K562 (cell line): ENCODE data around the gene SPINK8. TPM values are rescaled to one million over a fixed set of nuclear protein-coding genes. Genes with fewer than 3 reads are reported as not detected.

Experiments
- ATAC-seq: fragments of 200-7000 bp; cut with Tn5 transposase; 3 replicates; pipeline ENCODE4 v1.9.1; 2020; ENCODE audit warnings: moderate library complexity
- BruUV-seq: library from RNA; stranded (reverse); fragments of 400-500 nt; replicated peaks from 2 replicates; lab custom pipeline; 2021; lab: Mats Ljungman, UMichigan
- CTCF ChIA-PET: fragments of 300-600 bp; formaldehyde crosslinking; extraction: SDS; loops from one replicate; lab custom pipeline; 2021; ENCODE audit warnings: low intra/inter-chr PET ratio; lab: Yijun Ruan, JAX
- POLR2A ChIA-PET: fragments of 300-600, 350-650 bp; sonication (Branson Sonifier 250); formaldehyde crosslinking; extraction: SDS; loops from one replicate; lab custom pipeline; 2021; ENCODE audit warnings: antibody characterized with exemption, inconsistent platforms; lab: Yijun Ruan, JAX
- DNase-seq, 4 experiments: peaks; one replicate each; pipeline versions ENCODE4 v3.0.0 to v3.0.0-alpha.2; 2011 to 2018; ENCODE audit warnings: low spot score in 3 of 4, mixed read lengths in 3 of 4; ENCODE audit errors: extremely low read depth in 1 of 4
- FAIRE-seq: peaks from 2 replicates; lab custom pipeline; 2011; peaks lifted over from hg19 to GRCh38; lab: Jason Lieb, UNC
- H2AFZ ChIP-seq: 2 replicates; pipeline ENCODE4 v1.6.0; 2011; ENCODE audit warnings: low read depth, low read length, control low read depth, inconsistent platforms
- H3K27ac ChIP-seq: fragments of 200-600 bp; 3 replicates; pipeline ENCODE4 v1.8.0; 2011; ENCODE audit warnings: low read depth, mild to moderate bottlenecking, control low read depth, inconsistent platforms, low read length, moderate library complexity, mixed read lengths; ENCODE audit errors: extremely low read depth
- H3K27me3 ChIP-seq, 2 experiments: fragments of 300-600 bp in 1 of 2; 2 replicates in 1 of 2; 3 replicates in 1 of 2; pipeline versions ENCODE4 v1.6.0 to v1.8.0; 2011; ENCODE audit warnings: inconsistent platforms in 2 of 2, low read length in 2 of 2, mild to moderate bottlenecking in 1 of 2, mixed read lengths in 1 of 2, moderate library complexity in 1 of 2; ENCODE audit not compliant: control insufficient read depth in 2 of 2, insufficient read depth in 2 of 2
- H3K36me3 ChIP-seq: fragments of 300-600 bp; 3 replicates; pipeline ENCODE4 v1.8.0; 2011; ENCODE audit warnings: mild to moderate bottlenecking, low read length, inconsistent platforms; ENCODE audit not compliant: control insufficient read depth, insufficient read depth
- H3K4me1 ChIP-seq, 2 experiments: fragments of 200-600 bp in 1 of 2; replicated peaks in 1 of 2; 2 replicates in 1 of 2; 3 replicates in 1 of 2; pipeline versions ENCODE4 v1.5.1 to v1.8.0; 2011; ENCODE audit warnings: inconsistent platforms in 2 of 2, low read length in 2 of 2, mild to moderate bottlenecking in 1 of 2, mixed read lengths in 1 of 2, moderate library complexity in 1 of 2; ENCODE audit not compliant: control insufficient read depth in 2 of 2, insufficient read depth in 2 of 2
- H3K4me2 ChIP-seq: 2 replicates; pipeline ENCODE4 v1.6.1; 2011; ENCODE audit warnings: low read length, control low read depth, inconsistent platforms, mixed read lengths; ENCODE audit not compliant: insufficient read depth
- H3K4me3 ChIP-seq: fragments of 200-600 bp; sonication (generic), shearing (Covaris generic); 2 replicates; pipeline ENCODE4 v1.5.1; 2016; ENCODE audit warnings: control low read depth, inconsistent platforms
- H3K79me2 ChIP-seq: fragments of 200-600 bp; 3 replicates; pipeline ENCODE4 v1.8.0; 2011; ENCODE audit warnings: low read length, inconsistent platforms; ENCODE audit not compliant: control insufficient read depth, insufficient read depth
- H3K9ac ChIP-seq, 2 experiments: 2 replicates each; pipeline versions ENCODE4 v1.6.0 to v1.6.1; 2011; ENCODE audit warnings: low read depth in 2 of 2, low read length in 2 of 2, control low read depth in 1 of 2, inconsistent platforms in 1 of 2, mild to moderate bottlenecking in 1 of 2, mixed read lengths in 1 of 2; ENCODE audit not compliant: insufficient read depth in 1 of 2
- H3K9me1 ChIP-seq: one replicate; pipeline ENCODE4 v1.6.0; 2011; ENCODE audit warnings: inconsistent platforms, mild to moderate bottlenecking, low read length, moderate library complexity; ENCODE audit not compliant: control insufficient read depth, insufficient read depth
- H3K9me3 ChIP-seq: replicated peaks from 2 replicates; pipeline ENCODE4 v1.5.1; 2011; ENCODE audit warnings: low read depth, low read length, inconsistent platforms; ENCODE audit not compliant: control insufficient read depth, insufficient read depth
- H4K20me1 ChIP-seq: replicated peaks from 2 replicates; pipeline ENCODE4 v1.6.1; 2011; ENCODE audit warnings: low read length, inconsistent platforms, mixed read lengths; ENCODE audit not compliant: control insufficient read depth, insufficient read depth
- CTCFL ChIP-seq: IDR thresholded peaks from 2 replicates; pipeline ENCODE4 v1.6.1; 2011; ENCODE audit warnings: borderline replicate concordance, low read depth, mild to moderate bottlenecking, moderate library complexity, low read length; ENCODE audit not compliant: insufficient read depth, poor library complexity, severe bottlenecking
- RAD21 ChIP-seq, 2 experiments: fragments of 250-450 bp in 1 of 2; fragments of 450-650 bp in 1 of 2; sonication (Bioruptor Pico) in 1 of 2; formaldehyde crosslinking in 1 of 2; IDR thresholded peaks in 1 of 2; conservative IDR thresholded peaks in 1 of 2; 2 replicates each; pipeline versions ENCODE4 v1.4.0 to v1.8.0; 2020 to 2022; ENCODE audit warnings: mild to moderate bottlenecking in 2 of 2, moderate library complexity in 1 of 2
- ZBTB7A ChIP-seq: IDR thresholded peaks from 2 replicates; pipeline ENCODE4 v1.6.1; 2011; ENCODE audit warnings: low read depth, mild to moderate bottlenecking, low read length, moderate library complexity, borderline replicate concordance; ENCODE audit not compliant: control insufficient read depth
- ZNF146 ChIP-seq: IDR thresholded peaks from one replicate; pipeline ENCODE4 v1.6.1; 2018; ENCODE audit warnings: missing compliant biosample characterization; ENCODE audit not compliant: unreplicated experiment
- ZNF311 ChIP-seq: fragments of 250-450 bp; sonication (Bioruptor Pico); IDR thresholded peaks from 2 replicates; pipeline ENCODE4 v1.4.0; 2020; ENCODE audit warnings: mild to moderate bottlenecking, moderate library complexity
- ZNF592 ChIP-seq: fragments of 450-650 bp; IDR thresholded peaks from 2 replicates; pipeline ENCODE4 v1.6.1; 2017; ENCODE audit warnings: antibody characterized with exemption, mild to moderate bottlenecking
- WGBS: fragments of 100-300 bp; shearing (Covaris generic); methylation state at CpG from one replicate; pipeline ENCODE4 v1.1.6; 2016; ENCODE audit warnings: low coverage, mixed read lengths; ENCODE audit not compliant: insufficient coverage; ENCODE audit errors: missing lambda C conversion rate; 5-methylcytosine and 5-hydroxymethylcytosine counted together
- in situ Hi-C: fragments of 300-500 bp; cut with MboI; formaldehyde crosslinking; loops from 4 replicates; pipeline ENCODE4 v1.15.0; 2018; ENCODE audit warnings: inconsistent platforms, mixed read lengths
- intact Hi-C: fragments of 100-400 bp; cut with micrococcal nuclease; formaldehyde crosslinking; loops from 2 replicates; pipeline ENCODE4 v1.14.2; 2022
- polyA plus RNA-seq, 8 experiments: library from polyadenylated mRNA; depleted of rRNA in 4 of 8; stranded (reverse) in 5 of 8; unstranded in 3 of 8; fragments of >200 nt; fragmentation: Nextera tagmentation in 2 of 8; fragmentation: Illumina TruSeq in 1 of 8; extraction: Ambion mirVana in 2 of 8; extraction: Trizol in 1 of 8; gene quantifications; 2 replicates each; pipeline versions ENCODE4 v1.2.1 to v1.2.3, GENCODE V29; 2011 to 2014; ENCODE audit warnings: inconsistent platforms in 1 of 8, missing spikeins in 1 of 8
- total RNA-seq, 7 experiments: library from RNA; depleted of rRNA in 6 of 7; stranded (reverse); fragments of >200 nt in 6 of 7; fragmentation: Illumina TruSeq in 2 of 7; extraction: Trizol in 2 of 7; gene quantifications; 2 replicates each; pipeline versions ENCODE4 v1.2.1 to v1.2.3, GENCODE V29; 2011 to 2021; ENCODE audit warnings: low replicate concordance in 1 of 7

SPINK8 gene
- total and polyA plus RNA-seq, 9 of the 15 experiments (the other 6 are each of a cell fraction or from before 2014, with no cell fraction given), result not detected

GRCh38 chr3:48267782-48268181 lies 65.7 kb downstream of the SPINK8 start:
- TF ChIP-seq ZNF592, result no peak
- TF ChIP-seq ZNF146 (CRISPR knock-in tag), result no peak
- TF ChIP-seq ZBTB7A, result no peak
- no peak for TF ChIP-seq RAD21 (CRISPR knock-in tag; conservative IDR thresholded peaks at IDR 0.05 in 1 of 2, IDR thresholded peaks at IDR 0.05 in 1 of 2)
- no peak for TF ChIP-seq CTCFL
- no peak for TF ChIP-seq ZNF311 (CRISPR knock-in tag)
- Histone ChIP-seq H3K36me3 (peaks cover 57% of the 10 kb centered on the region; the same call in 2 of the 3 replicates), H3K9me3 (peaks cover 4% of the 10 kb centered on the region; the same call in 1 of the 2 replicates), H2AFZ (no peak overlapping the region), H3K9me1 (no peaks in the 10 kb centered on the region), H4K20me1 (no peaks in the 10 kb centered on the region), H3K79me2 (no peaks in the 10 kb centered on the region), H3K27ac (no peak overlapping the region), H3K4me2 (no peak overlapping the region), H3K9ac (no peak overlapping the region), H3K27me3 (no peaks in the 10 kb centered on the region), H3K4me1 (no peaks in the 10 kb centered on the region; a peak in 1 of 5 replicates), H3K4me3 (no peak overlapping the region)
- no peak for FAIRE-seq
- intact Hi-C loops, result no loop called here
- no peak for ATAC-seq
- 83% methylated on average over 2 of the region's 2 CpGs for WGBS
- ChIA-PET CTCF (no interaction called here), POLR2A (interaction anchor here (0.6 to 0.9 kb wide), 3 partner anchors 11 to 740 kb away, joined by 3 read pairs; no protein-coding TSS in a partner anchor)
- in situ Hi-C loops, result no loop called here
- no peak for DNase-seq
- no TSS peak for BruUV-seq
